Activated T-helper 1 cell treated with Interleukin-2 at 50 U/mL for 16 hours (primary cell): ENCODE results near the gene RTF1.

Source experiments
- DNase-seq: peaks from one replicate; pipeline ENCODE4 v3.0.0-alpha.2; 2020; ENCODE audit warnings: low read depth

The RTF1 gene

GRCh38 chr15:41505776-41506175, 88.9 kb downstream of the RTF1 start:
- DNase-seq: no peak

DNA sequence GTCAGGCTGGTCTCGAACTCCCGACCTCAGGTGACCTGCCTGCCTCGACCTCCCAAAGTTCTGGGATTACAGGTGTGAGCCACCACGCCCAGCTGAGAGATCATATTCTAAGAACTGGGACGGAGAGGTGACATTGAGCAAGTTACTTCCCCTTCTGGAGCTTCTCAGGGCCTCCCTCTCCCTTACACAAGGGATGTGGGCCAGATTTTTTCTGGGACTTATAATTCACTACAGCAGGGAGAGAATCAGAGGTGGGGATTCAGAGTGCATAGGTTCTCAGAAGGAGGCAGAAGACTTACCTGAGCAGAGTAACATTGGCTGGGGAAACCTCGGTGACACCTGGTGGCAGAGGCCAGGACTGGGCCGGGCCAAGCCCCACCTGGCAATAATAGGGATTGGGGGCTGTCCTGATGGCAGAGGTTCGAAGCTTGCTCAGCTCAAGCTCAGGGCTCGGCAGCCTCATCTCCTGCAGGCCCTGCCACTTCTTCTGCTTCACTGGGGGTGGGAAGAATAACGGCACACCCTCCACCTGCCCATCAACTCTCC, 90.0 kb downstream of the RTF1 start:
- no peak for DNase-seq

GRCh38 chr15:41507820-41508290, 91.0 kb downstream of the RTF1 start:
- no peak for DNase-seq

- no peak for DNase-seq
Measured at GRCh38 chr15:41510728-41511127, 93.8 kb downstream of the RTF1 start.

DNA sequence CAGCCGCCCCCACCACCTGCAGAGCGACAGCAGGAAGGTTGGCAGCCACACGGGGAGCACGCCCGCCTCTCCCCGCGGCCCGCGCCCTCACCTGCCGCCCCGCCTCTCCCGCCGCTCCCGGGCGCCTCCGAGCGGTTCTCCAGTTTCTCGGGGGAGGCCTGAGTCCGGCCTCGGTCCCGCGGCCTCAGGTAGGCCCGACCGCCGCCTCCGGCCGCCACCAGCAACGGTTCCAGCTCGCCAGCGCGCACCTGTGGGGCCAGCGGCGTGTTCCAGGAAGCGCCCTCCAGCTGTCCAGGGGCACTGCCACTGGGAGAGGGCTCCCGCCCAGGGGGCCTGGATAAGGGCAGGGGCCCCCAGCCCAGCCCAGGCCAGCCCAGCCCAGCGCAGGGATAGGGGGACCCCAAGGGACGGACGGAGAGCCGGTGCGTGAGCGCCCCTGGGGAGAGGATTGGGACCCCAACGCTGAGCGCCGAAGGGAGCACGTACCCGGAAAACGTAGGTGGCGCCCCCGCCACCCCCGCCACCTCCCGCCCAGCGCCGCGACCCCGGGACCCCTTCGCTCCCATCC, 94.5 kb downstream of the RTF1 start:
- no peak for DNase-seq

DNA sequence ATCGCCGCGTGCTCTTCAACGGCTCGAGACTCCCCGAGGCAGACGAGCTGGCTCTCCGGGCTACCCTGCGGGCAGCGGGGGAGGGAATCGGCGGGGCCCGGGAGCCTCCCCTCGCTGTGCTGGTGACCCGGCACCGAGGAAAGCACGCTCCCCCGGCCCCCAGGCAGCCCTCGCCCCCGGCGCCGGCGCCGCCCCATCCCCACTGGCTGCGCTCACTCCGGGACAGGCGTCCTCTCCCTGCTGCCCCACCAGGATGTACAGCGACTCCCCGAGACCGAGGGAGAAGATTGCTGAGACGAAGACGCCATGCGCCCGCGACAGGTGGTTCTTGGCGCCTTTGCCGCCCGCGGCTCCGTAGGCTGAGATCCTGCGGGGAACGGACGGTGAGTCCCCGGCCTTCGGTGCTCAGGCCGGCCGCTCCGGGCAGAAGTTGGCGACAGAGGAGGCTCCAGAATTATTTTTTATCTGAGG, 95.0 kb downstream of the RTF1 start:
- no peak for DNase-seq

DNA sequence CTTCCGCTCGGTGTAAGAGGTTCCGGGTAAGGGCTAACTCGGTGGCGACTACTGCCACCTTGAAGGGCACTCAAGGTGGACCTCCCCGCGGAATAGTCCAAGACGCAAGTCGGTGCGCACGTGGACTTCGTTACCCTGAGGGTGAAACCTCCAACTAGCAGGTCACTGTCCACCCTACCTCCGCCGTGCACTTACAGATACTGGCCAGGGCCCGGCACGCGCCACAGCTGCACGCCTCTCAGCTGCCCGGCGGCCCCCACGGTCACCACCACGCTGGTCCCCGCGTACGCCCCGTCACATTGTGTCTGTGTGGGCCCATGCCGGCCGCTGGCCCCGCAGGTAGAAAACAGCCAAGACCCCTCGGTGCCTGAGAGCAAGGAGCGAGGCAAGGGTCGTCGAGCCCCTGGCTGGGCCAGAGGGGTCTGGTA, 95.6 kb downstream of the RTF1 start:
- no peak for DNase-seq

DNA sequence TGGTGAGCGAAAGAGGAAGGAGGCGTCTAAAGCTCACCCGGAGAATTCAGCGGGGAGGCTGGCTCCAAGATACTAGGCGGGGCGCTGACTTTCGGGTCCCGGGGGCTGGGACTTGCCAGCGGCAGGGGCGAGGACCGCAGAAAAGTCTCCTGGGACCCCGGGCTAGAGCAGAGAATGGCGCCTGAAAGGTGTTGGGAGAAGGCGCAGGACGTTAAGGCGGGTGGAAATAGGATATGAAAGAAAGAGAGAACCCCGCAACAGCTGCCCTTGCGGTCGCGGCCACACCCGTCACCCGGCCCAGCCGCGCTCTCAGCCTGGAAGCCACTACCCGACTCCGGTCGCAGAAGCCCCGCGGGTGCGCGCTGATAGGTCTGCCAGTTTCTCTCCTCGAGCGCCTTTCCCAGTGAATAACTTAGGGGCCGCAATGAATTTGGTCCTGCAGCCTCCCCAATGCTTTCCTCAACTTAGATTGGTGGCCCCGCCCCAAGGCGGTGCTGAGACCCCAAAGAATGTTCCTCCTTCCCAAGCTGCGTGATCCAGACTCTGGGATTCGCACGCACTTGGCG, 96.1 kb downstream of the RTF1 start:
- no peak for DNase-seq

DNA sequence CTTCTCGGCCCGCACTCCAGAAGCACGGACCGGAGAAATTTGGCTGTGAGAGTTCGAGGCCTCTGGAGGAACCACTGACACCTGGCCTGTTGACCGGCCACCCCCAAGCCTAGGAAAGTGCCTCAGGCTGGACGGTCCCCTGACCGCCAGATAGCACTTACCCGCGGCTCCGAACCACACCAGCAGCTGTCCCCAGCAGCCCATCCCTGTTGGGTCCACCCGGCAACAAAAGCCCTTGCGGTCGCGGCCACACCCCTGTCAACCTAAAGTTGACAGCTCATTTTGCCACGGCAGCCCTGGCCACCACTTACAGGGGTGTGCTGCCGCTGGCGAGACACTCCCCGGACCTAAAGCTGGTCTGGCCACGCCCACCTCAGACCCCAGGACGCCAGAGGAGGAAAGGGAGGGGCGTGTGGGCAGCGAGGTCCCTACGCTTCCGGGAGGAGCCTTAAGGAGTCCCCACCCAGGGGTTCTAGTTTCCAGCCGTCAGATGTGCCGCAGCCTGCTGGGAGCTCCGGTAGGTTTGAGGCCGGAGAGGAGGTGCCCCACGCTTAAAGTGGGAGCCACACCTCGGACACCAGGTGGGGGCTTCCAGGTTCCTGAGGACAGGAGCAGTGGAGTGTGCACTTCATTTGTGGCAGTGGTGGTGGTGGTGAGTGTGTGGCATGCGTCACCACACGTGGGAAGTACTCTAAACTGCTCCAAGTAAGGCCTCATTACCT, 96.8 kb downstream of the RTF1 start, which contains the start of gene LTK:
TSS of gene LTK (minus strand) at position 322 of the 722 bp plus-strand sequence. CDS start at position 204, 118 bp downstream.
- no peak for DNase-seq

- no peak for DNase-seq
Measured at GRCh38 chr15:41517895-41518449, 101.1 kb downstream of the RTF1 start.

DNA sequence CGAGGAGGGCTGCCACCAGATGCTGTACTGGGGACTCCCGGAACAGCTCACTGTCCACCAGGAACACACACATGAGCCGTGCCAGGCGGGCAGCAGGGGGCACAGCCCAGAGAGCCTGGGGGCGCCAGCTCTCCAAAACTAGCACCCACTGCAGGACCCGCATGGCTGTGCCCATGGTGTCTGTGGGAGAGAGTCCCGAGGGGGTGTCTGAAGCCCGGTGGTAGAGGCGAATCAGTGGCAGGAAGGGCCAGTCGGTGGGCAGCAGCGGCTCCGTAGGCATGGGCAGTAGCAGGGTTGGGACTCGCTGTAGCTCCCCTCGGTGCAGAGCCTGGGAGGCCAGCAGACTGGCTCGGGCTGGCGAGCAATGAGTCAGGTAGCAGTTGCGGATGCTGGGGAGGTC, 103.7 kb downstream of the RTF1 start:
- no peak for DNase-seq

GRCh38 chr15:41521614-41522013, 104.7 kb downstream of the RTF1 start:
- DNase-seq: no peak

GRCh38 chr15:41523097-41523496, 106.2 kb downstream of the RTF1 start:
- no peak for DNase-seq

- DNase-seq: no peak
Measured at GRCh38 chr15:41530363-41530956, 113.6 kb downstream of the RTF1 start.
